ENCODE results near the gene SMPDL3B.

SMPDL3B gene, protein sequence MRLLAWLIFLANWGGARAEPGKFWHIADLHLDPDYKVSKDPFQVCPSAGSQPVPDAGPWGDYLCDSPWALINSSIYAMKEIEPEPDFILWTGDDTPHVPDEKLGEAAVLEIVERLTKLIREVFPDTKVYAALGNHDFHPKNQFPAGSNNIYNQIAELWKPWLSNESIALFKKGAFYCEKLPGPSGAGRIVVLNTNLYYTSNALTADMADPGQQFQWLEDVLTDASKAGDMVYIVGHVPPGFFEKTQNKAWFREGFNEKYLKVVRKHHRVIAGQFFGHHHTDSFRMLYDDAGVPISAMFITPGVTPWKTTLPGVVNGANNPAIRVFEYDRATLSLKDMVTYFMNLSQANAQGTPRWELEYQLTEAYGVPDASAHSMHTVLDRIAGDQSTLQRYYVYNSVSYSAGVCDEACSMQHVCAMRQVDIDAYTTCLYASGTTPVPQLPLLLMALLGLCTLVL

DNA sequence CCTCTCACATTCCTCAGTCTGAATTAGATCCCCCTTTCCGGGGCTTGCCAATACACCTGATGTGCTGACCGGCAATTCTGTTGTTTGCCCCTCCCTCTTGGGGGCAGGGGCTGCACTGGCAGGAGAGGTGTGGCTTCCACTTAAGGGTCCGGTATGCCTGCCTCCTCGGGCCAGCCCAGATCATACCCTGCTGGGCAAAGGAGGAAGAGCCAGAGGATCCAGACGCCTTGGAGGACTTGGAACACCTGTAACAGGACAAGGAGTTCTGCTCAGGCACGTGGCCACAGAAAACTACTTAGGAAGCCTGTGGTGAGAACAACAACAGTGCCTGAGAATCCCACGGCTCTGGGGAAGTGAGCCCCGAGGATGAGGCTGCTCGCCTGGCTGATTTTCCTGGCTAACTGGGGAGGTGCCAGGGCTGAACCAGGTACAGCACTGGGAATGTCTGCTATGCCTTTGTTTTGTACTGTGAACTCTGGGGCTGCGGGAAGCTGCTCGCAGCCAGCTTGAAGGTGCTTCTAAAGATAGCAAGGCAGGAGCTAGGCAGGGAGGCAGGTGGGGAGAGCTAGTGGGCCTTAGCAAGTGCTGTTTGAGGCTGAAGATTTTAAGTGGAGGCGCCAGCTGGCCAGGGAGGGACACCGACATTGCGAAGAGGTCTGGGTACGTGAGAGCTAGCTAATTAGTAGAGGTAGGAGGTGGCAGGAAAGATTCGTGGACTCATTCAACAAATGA, at the start of gene SMPDL3B:
TSS of gene SMPDL3B (plus strand) at position 183 of the 732 bp plus-strand sequence. CDS start at position 367, 184 bp downstream.
- DNase-seq (ENCODE audit: low spot score) = peak; percentile 88

DNA sequence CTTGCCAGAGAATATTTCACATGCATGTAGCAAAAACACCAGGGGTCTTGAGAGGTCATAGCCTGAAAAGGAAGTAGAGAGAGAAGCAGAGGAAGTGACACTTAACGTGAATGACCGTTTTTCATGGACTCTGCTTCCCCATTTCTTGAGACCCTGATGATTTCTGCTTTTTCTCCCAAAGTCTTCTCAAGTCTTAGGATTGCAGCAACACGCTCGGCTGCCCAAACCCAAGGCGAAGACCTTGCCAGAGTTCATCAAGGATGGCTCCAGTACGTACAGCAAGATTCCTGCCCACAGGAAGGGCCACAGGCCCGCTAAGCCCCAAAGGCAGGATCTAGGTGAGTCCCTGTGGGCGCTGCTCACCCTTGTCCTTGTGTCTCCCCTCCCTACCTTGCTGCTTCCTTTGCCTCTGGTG, 49.7 kb upstream of the SMPDL3B start:
- DNase-seq (ENCODE audit: low spot score) = no peak

- DNase-seq (ENCODE audit: low spot score) = no peak
These were observed 49.0 kb upstream of the SMPDL3B start for GRCh38 chr1:27885621-27886352.

DNA sequence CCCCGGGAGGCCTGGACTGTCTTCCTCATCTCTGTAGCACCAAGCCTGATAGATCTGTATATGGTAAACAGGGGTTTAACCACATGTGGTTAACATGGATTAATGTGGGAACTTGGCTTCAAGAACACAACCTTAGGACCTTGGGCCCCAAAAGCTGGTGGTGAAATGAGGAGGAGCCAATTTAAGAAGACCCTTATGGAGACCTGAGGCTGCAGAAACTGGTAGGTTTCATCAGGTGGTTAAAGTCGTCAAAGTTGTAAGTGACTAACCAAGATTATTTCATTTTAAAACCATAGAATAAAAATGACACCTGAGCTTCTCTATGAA, 48.5 kb upstream of the SMPDL3B start:
- DNase-seq (ENCODE audit: low spot score) = no peak

- DNase-seq (ENCODE audit: low spot score) = no peak
These were observed 48.1 kb upstream of the SMPDL3B start for GRCh38 chr1:27886744-27887143.

DNA sequence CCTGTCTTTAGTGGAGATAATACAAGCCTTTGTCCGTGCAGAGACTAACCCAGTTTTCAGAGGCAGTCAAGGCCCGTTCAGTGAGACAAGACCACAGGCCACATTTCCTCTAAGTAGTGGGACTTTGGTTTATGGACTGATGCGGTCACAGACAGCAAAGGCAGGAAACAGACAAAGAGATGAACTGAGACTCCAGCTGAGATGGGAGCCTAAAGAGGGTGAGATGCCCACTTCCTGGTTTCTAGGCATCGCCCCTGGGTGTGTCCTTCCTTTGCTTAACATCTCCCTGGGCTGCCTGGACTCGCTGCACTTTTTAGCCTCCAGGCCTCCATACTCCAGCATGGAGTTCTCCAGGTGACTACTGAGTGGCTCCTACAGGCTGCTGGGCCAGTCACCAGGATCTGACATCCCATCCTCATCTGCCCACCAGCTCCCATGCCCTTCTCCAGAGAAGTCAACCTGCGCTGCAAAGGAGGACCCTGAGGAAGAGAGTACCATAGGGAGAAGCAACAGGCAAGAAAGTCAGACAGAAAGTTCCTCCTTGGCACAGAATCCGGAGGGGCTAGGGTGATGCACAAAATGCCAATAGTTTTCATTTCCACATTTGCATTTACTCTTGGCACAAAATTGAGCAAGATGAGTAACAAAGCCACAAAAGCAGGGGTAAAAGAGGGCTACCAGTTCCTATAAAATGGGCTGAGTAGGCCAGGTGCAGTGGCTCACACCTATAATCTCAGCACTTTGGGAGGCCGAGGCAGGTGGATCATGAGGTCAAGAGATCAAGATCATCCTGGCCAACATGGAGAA, 47.4 kb upstream of the SMPDL3B start:
- DNase-seq (ENCODE audit: low spot score) = no peak

DNA sequence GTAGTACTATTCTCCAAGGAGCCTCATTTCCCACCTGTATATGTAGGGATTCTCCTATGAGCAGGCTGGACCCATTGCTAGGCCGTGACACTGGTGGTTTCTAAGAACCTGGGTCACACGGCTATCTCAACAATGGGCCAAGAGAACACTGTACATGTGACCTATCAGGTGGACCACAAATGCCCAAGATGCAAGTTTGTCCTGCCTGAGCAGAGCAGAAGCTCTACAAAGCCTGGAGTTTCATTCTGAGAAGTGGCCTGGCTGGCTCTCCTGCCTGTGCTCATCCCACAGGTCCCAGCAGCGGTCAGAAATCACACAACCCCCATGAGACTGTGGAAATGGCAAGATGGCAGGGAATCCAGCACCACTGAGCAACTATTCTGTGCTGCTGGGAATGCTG, 45.3 kb upstream of the SMPDL3B start:
- no peak for DNase-seq (ENCODE audit: low spot score)

- no peak for DNase-seq (ENCODE audit: low spot score)
These were observed 43.5 kb upstream of the SMPDL3B start for GRCh38 chr1:27891196-27891889.

DNA sequence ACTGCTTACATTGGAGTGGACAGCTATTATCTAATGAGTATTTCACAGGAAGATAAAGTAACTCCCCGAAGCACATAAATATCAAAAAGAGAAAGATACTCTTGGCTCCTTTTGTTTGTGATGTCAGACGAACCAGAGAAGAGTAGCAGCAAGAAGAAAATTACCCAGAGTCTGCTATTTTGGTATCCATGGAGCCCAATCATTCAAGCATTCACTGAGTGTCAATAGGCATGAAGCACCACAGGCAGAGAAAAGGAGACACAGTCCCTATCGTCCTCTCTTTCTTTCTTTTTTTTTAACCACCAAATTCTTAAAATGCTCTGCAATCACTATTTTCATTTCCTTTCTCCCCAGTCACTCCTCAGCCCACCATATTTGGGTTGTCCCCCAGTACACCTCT, 40.3 kb upstream of the SMPDL3B start:
- DNase-seq (ENCODE audit: low spot score) = no peak

DNA sequence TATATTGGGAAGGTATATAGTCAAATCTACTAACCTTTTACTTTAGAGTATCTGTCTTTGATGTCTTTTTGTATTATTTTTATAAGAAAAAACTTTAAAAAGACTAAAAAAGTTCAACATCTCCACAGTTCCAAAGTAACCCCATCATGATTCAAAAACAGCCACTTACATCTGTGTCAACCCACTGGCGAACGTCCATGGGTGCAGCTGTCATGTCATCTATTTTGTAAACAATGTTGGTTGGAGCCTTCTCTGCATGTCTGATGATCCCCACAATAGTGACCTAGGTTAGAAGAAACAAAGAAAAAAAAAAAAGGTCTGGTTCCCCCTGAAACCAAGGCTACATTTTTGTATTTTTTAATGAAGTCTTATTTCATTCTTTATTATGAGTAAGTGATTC, 28.0 kb upstream of the SMPDL3B start:
- DNase-seq (ENCODE audit: low spot score) = no peak

DNA sequence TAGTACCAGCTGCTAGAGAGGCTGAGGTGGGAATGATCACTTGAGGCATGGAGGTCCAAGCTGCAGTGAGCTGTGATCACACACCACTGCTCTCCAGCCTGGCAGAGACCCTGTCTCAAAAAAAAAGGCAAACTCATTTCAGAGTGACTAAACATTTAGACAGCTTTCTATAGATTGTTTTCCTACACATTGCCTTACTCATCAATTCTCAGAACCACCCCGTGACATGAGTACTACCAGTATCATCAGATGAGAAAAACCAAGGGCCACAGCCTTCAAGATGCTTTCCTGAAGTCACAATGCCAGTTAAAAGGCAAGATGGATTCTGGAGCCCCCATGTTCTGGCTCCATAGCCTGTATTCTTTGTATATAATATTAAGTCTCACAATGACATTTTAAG, 22.4 kb upstream of the SMPDL3B start:
- no peak for DNase-seq (ENCODE audit: low spot score)

- no peak for DNase-seq (ENCODE audit: low spot score)
These were observed 19.7 kb upstream of the SMPDL3B start for GRCh38 chr1:27915082-27915575.

DNA sequence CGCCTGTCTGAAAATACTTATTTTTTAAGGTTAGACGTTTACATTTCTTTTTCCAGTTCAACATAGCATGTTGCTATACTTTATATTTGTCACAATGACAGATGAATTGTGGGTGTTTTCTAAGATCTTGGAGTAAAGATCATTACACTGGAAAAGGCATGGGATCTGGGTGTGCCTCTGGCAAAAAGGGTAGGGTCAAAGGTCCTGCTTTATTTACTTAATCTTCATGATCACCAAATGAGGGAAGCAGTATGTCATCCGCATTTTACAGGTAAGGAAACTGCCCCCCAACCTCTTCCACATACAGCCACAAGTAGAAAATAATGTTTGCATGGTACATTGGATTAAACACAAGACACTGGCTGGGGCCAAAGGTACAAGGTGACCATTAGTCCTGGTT, 12.5 kb upstream of the SMPDL3B start:
- DNase-seq (ENCODE audit: low spot score) = no peak

DNA sequence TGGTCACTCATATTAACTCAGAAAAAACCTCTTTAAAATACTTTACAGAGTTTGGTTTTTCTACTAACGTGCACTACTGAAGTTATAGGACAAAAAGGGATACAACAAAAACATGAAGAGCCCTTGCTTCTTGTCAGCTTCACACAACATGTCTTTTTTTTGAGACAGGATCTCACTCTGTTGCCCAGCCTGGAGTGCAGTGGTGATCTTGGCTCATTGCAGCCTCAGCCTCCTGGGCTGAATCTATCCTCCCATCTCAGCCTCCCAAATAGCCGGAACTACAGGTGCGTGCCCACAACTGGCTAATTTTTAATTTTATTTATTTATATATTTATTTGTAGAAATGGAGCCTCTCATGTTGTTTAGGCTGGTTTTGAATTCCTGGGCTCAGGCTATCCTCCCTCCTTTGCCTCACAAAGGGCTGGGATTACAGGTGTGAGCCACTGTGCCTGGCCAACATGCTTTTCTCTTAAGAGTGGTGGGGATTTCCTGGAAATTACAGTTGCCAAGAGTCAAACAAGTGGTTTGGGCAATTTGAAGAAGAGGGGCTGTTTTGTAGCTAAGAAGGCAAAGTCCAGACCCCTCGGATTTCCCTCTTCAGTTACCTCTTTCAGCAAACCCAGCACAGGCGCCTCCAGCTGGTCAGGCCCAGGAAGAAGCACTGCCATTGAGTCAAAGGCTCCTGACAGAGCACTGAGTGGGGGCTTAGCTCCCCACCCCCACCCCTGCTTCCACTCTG, 6.4 kb upstream of the SMPDL3B start:
- no peak for DNase-seq (ENCODE audit: low spot score)

DNA sequence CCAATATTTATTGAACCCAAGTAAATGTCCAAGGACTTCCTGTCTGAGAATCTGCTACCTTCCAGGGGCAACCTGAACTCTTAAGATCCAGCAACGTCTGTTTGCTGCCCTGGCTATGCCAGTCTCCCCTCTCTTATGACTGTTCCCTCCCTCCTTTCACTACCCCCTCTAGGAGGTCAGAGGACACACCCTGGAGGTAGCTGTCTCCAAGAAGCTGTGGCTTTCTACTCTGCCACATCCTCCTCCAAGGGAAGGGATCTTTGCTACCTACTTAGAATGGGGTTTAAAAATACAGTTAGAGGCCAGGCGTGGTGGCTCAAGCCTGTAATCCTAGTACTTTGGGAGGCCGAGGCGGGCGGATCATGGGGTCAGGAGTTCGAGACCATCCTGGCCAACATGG, 3.6 kb upstream of the SMPDL3B start:
- no peak for DNase-seq (ENCODE audit: low spot score)

DNA sequence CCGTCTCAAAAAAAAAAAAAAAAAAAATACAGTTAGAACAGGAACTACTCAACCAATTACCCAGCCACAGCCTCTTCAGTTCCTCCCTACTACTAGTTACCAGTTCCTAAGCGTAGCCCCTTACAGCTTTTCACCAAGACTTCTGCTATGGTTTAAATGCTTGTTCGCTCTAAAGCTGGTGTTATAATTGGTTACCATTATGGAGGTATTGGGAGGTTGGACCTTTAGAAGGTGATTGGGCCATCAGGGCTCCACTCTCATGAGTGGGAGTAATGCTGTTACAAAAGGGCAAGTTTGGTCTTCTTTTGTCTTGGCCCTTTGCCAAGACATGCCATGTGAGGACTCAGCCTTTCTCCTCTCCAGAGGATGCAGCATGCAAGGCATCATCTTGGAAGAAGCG, 3.0 kb upstream of the SMPDL3B start:
- no peak for DNase-seq (ENCODE audit: low spot score)

- peak; percentile 8 for DNase-seq (ENCODE audit: low spot score)
These were observed 921 bp downstream of the SMPDL3B start for GRCh38 chr1:27935721-27936120.

DNA sequence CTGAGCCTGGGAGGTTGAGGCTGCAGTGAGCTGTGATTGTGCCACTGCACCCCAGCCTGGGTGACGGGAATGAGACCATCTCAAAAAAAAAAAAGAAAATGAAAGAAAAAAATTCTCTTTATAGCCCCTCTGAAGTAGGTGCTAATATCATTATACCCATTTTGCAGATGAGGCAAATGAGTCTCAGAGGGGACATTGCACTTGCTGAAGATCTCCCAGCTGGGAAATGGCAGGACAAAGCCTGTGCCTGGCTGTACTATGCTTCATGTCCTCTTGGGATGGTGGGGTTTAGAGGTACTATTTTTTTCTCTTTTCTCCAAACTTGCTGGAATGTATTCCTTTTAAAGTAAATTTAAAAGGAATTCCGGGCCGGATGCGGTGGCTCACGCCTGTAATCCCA, 1.6 kb downstream of the SMPDL3B start:
- DNase-seq (ENCODE audit: low spot score) = no peak

DNA sequence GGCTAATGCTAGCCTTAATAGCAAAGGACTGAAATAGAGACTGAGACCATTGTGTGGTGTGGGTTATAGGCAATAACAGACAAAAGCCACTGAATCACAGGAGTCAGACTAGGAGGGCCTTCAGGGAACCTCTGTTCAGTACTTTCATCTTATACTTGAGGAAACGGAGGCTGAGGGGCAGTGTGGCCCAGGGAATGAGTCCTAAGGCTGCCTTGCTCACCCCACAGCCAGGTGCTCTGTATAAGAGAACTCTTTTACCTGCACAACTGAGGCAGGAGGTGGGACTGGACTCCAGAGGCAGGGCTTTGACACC, 2.7 kb downstream of the SMPDL3B start:
- DNase-seq (ENCODE audit: low spot score) = no peak

DNA sequence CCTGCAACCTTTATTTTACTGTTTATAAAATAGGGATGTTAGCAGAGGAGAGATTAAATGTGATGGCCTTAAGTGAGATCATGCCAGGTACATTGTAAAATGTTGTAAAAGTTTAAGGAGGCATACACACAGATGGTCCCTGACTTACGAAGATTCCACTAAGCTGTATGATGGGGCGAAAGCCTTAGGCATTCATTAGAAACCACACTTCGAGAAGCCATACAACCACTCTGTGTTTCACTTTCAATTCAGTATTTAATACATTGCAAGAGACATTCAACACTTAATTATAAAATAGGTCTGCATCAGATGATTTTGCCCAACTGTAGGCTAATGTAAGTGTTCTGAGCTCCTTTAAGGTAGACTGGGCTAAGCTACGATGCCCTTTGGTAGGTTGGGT, 3.7 kb downstream of the SMPDL3B start:
- no peak for DNase-seq (ENCODE audit: low spot score)

GRCh38 chr1:27940297-27940696, 5.5 kb downstream of the SMPDL3B start:
- DNase-seq (ENCODE audit: low spot score) = peak; percentile 5
